ENCODE results near the gene LMF1.

The LMF1 gene

GRCh38 chr16:899683-900060 lies 71.1 kb downstream of the LMF1 start:
- Histone ChIP-seq H3K36me3 (no peaks in the 10 kb centered on the region), H3K9me3 (no peaks in the 10 kb centered on the region), H3K4me3 (ENCODE audit: low read depth, low read length) (no peak overlapping the region), H3K4me1 (peaks cover 16% of the 10 kb centered on the region), H3K27me3 (no peaks in the 10 kb centered on the region)
- no peak for DNase-seq
- no peak for TF ChIP-seq CTCF (IDR thresholded peaks at IDR 0.05; ENCODE audit: low read depth, low read length)

DNA sequence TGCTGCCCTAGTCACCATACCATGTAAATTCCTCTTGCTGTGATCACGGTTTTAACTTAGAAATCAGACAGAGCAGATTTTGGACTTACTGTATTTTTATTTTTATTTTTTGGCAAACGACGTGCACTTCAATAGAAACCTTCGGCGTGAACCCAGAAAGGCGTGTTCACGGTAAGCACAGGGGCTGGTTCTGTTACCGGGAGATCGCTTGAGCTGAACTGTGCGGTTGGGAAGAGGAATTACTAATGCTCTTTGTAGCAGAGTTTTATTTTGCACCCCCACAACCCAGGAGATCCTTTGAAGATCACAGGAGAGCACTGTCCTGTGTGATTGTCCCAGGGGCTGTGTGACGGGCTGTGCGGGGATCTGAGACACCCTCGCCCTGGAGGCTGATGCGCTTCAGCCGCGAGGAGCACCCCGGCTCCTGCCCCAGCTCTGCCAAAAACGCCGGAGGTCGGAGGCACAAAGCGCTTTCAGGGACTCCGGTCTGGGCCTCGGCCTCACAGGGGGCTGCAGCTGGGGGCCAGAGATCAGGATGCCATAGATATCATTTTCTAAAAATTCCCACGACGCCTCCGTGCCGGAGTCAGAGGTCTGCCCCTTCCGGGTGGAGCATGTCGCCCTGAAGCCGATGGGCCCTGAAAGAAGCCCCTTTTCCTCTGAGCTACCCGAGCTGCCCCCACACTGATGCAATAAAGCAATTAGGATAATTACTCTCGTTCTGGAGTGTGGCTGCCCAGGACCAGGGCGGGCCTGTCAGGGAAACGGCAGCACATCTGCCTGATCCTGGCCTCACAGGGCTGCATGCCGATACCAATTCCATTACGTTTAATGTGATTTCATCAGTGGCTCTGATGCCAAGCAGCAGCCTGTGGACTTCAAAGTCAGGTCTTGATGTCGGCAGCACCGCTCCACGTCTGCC lies 71.8 kb downstream of the LMF1 start:
- TF ChIP-seq CTCF (IDR thresholded peaks at IDR 0.05; ENCODE audit: low read depth, low read length) = no peak
- Histone ChIP-seq H3K4me3 (ENCODE audit: low read depth, low read length) (no peak overlapping the region), H3K36me3 (no peaks in the 10 kb centered on the region), H3K27me3 (no peaks in the 10 kb centered on the region), H3K9me3 (no peaks in the 10 kb centered on the region), H3K4me1 (peaks cover 16% of the 10 kb centered on the region)
- DNase-seq = peak; percentile 41

DNA sequence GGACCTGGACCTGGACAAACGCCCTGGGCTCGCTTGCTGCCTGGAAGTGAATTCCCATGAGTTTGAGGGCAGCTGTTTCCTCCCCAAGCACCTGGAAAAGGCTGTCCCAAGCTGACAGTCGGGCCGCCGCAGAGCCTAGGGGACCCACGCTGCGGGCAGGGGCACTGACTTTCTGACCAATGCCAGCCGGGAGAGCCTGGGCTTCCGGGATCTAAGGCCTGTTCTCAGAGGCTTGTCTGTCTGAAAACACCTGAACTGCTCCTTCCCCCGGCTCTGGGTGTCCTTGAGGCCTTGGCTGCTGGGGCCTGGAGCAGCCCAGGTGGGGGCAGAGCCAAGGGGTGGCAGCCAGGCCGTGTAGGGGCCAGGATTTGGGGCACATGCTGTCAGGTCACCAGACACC lies 72.6 kb downstream of the LMF1 start:
- H3K27me3 ChIP-seq = no peaks in the 10 kb centered on the region
- no peak for TF ChIP-seq CTCF (IDR thresholded peaks at IDR 0.05; ENCODE audit: low read depth, low read length)
- no peak overlapping the region for H3K4me3 ChIP-seq (ENCODE audit: low read depth, low read length)
- H3K4me1 ChIP-seq = peaks cover 16% of the 10 kb centered on the region
- no peaks in the 10 kb centered on the region for H3K36me3 ChIP-seq
- H3K9me3 ChIP-seq = no peaks in the 10 kb centered on the region
- DNase-seq = no peak

- no peak for DNase-seq
- Histone ChIP-seq H3K27me3 (no peaks in the 10 kb centered on the region), H3K4me3 (ENCODE audit: low read depth, low read length) (no peak overlapping the region), H3K9me3 (no peaks in the 10 kb centered on the region), H3K4me1 (peaks cover 16% of the 10 kb centered on the region), H3K36me3 (no peaks in the 10 kb centered on the region)
- no peak for TF ChIP-seq CTCF (IDR thresholded peaks at IDR 0.05; ENCODE audit: low read depth, low read length)
Measured at GRCh38 chr16:897701-898100, 73.1 kb downstream of the LMF1 start.

DNA sequence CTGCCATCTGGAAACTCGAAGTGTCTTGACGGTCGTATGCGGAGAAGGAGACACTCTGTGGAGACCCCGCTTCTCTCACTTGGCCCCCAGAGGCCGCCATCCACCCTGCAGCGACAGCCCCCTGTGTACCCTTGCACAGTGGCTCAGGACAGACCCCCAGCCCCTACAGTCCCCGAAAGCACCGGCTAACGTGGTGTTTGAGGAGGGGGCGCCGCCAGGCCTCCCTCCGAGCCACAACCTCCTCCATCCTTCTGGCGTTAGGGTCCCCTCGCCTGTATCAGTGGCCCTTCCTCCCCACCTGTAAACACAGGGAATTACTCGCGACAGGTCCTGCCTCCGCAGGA lies 73.6 kb downstream of the LMF1 start:
- no peaks in the 10 kb centered on the region for H3K27me3 ChIP-seq
- H3K36me3 ChIP-seq = no peaks in the 10 kb centered on the region
- DNase-seq = no peak
- H3K4me1 ChIP-seq = peaks cover 14% of the 10 kb centered on the region
- H3K9me3 ChIP-seq = no peaks in the 10 kb centered on the region
- no peak for TF ChIP-seq CTCF (IDR thresholded peaks at IDR 0.05; ENCODE audit: low read depth, low read length)
- no peak overlapping the region for H3K4me3 ChIP-seq (ENCODE audit: low read depth, low read length)
